Stromal cell of bone marrow (primary cell): ENCODE measurements around the gene SEC24D.
"Not testable (repeated sequence)": the region's sequence is repeated elsewhere in the genome, so short reads cannot be mapped to it uniquely, and the experiment has no call there.

Experiments used
- DNase-seq: peaks from one replicate; pipeline ENCODE4 v3.0.0-alpha.2; 2012; ENCODE audit warnings: low read depth

Gene SEC24D

DNA sequence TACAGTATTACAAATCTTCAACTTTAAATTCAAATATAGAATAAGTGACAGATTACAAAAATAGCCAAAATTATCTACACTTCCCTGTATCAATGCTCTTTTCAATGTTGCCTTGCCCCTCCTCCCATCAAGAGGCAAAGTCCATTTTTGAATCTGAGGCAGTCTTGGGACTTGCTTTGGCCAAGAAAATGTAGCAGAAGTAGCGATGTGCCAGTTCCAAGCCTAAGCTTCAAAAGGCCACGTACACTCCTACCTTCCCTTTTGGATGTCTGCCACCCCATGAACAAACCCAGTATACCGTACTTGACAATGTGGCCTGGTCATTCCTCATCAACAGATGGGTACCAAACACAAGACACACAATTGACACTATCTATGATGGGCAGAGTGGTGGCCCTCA lies 24.1 kb downstream of the SEC24D start:
- no peak for DNase-seq

DNA sequence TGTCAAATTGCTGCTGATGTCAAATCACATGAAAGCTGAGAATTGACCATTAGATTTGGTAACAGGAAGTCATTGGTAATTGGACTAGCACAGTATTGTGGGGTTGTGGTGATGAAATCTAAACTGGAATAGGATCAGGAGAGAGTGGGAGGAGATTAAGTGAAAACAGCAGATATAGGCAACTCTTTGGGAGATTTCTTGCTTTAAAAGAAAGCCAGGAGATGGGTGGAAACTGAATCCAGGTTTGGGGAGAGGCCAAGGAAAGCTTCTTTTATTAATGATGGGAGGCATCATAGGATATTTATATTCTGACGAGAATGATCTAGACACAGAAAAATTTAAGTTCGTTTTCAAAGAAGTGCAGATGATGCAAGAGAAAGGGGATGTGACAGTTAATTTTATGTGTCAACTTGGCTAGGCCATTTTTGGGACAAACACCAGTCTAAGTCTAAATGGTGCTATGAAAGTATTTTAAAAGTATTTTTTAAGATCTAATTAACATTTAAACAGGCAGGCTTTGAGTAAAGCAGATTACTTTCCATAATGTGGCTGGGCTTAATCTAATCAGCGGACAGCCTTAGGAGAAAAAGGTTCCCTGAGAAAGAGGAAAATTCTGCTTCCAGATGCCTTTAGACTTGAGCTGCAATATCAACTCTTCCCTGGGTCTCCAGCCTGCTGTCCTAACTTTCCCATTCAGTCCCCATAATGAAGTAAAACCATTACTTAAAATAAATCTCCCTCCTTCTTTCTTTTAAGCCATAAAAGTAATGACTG lies 24.7 kb downstream of the SEC24D start:
- DNase-seq = peak; percentile 89

DNA sequence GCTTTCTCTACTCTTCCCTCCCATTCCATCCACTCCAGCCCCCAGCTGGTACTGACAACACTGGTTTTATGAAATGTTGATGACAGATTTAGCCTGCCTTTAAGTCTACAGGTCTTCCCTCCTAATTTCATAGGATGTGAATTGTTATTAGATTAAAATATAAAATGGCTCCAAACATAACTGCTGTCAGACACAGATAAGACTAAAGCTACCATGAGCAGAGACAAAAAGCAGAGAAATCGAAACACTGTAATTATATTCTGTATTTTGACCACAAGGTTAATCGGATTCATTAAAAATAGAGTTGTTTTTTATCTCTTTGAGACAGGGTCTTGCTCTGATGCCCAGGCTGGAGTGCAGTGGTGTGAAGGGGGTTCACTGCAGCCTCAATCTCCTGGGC lies 28.3 kb downstream of the SEC24D start:
- no peak for DNase-seq

DNA sequence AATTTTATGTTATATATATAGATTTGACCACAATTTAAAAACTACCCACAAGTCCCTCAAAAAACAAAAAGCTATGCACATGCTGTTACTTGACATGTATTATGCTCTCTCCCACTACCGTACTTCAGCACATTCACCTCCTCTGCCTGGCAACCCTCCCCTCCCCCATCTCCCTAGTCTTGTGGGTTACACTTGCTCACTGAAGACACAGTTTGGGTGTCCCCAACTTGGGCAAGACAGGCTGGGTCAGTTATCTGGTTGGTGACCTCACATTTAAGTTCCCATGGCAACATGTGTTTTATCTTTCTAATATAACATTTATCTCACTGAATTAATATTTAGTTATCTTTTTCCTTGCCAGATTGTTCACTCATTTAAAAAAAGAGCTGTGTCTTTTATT lies 32.7 kb downstream of the SEC24D start:
- no peak for DNase-seq

DNA sequence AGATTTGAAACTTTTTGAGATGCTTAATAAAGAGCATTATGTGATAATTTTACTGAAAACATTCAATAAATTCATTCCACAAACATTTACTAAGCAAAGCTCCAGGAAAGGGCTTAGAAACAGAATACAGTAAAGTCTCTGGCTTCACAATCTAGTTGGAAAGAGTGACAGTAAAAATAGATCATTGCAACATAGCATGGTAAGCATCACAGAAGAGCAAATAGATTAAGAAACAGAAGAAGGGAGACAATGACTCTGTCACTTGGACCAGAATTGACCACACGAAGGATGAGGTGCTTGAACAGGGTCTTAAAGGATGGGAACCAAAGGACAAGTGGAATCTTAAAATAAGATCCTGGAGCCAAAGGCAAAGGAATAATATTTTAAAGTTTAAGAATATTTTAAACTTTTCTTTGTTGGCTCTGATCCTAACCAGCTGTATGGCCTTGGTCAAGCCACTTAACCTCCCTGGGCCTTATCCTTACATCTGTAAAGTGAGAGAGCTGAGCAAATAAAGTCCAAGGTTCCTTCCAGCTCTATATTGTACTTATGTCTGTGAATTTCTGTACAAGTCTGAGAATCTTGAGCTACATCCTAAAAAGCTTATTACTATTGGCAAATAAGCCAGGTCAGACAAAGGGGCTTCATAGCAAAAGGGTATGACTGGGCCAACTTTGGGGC lies 33.9 kb downstream of the SEC24D start:
- no peak for DNase-seq

DNA sequence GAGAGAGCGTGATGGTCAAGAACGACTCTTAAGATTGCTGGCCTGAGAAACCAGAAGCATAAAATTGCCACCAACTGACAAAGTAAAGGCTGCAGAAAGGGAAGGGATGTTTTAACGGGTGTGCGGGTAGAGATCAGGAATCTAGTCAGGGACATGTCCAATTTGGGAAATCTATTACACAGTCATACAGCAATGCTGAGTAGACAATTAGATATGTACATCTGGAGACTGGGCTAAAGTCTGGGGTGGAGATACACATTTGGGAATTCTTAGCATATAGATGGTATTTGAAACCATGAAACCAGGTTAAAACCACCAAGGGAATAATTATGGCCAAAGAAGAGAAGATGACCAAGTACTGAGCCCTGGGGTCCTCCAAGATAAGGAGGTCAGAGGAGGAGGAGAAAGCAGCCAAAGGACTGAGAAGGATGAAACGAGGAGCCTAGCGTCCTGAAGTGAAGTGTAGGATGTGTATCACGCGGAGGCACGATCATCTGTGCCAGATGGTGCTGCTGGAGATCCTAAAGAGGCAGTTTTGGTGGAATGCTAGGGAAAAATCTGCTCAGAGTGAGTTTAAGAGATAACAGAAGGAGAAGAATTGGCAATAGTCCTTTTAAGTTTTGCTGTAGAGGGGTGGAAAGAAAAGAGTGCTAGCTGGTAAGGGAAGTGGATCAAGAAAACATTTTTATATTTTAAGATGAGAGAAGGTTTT lies 36.5 kb downstream of the SEC24D start:
- DNase-seq = no peak

DNA sequence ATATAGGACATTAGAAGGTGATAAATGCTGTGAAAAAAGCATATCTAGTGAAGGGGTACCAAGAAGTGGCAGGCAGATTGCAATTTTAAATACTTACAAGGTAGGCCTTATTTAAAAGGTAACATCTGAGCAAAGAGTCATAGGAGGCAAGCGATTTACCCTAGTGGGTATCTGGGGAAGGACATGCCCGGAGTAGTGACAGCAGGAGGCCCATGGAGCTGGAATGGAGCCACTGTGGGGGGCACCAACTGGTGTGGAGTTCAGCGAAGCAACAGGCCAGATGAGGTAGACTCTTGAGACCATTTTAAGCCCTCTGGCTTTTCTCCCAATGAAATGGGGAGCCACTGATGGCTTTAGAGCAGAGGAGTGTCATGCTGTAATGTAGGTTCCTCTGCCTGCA lies 37.3 kb downstream of the SEC24D start:
- no peak for DNase-seq

DNA sequence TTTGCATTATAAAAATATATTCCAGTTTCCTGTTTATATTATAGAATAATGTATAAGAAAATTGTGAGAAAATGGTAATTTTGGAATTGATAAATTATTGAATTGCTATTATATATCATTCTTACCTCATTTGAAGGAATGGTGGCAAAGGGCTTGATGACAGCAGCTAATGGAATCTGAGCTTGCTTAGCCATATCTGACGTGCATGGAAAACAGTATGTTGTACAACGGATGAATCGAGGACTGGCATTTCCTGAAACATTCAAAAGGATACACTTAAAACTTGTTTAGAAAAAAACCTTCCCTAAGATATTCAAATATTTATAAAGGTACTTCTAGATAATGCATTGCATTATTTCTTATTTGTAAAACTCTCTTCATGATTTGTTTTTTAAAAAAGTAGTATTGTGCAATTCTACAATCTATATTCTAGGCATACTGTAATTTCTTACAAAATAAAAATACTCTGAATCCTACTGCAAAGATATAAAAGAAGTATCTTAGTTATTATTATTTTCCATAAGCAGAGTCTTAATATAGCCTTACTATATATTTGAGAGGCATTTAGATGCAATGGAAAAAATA lies 38.3 kb downstream of the SEC24D start:
- no peak for DNase-seq

DNA sequence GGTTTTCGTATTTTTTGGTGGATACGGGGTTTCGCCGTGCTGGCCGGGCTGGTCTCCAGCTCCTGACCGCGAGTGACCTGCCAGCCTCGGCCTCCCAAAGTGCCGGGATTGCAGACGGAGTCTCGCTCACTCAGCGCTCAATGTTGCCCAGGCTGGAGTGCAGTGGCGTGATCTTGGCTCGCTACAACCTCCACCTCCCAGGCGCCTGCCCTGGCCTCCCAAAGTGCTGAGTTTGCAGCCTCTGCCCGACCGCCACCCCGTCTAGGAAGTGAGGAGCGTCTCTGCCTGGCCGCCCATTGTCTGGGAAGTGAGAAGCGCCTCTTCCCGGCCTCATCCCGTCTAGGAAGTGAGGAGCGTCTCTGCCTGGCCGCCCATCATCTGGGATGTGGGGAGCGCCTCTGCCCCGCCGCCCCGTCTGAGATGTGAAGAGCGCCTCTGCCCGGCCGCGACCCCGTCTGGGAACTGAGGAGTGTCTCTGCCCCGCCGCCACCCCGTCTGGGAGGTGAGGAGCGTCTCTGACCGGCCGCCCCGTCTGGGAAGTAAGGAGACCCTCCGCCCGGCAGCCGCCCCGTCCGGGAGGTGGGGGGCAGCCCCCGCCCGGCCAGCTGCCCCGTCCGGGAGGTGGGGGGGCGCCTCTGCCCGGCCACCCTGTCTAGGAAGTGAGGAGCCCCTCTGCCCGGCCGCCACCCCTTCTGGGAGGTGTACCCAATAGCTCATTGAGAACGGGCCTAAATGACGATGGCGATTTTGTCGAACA lies 44.1 kb downstream of the SEC24D start:
- DNase-seq = not testable (repeated sequence)

DNA sequence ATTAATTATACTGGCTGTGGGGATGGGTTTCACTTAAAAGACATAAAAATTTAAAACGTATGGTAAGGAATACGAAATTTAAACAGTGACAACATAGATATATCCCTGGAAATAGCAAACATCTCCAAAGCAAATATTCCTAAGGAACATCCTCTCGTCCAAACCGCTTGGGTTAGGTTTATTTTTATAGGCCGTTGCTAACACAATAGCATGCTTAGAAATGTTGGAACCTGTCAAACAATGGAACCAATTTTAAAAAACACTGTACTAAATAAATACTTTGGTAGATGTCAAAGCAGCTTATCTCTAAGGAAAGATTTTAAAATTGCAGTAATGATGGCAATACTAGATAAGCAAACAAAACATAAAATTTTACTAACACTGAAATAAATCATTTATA lies 45.4 kb downstream of the SEC24D start:
- no peak for DNase-seq

DNA sequence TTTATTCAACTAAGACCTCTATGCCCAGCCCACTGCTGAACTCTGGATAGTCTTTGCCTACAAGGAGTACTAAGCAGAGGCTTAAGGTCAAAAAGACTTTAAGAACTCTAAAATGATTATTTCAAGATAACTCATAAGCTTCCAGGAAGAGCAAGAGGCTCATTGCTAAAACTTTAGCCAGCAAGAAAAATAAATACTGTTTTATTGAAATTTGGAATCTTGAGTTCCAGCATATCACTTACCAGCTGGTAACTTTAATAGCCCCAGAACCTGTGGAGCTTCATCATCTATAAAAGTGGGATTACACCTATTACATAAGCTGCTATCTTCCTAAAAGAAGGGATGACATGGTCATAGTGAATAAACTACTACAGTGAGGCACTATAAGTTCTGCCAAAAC lies 47.0 kb downstream of the SEC24D start:
- DNase-seq = no peak

DNA sequence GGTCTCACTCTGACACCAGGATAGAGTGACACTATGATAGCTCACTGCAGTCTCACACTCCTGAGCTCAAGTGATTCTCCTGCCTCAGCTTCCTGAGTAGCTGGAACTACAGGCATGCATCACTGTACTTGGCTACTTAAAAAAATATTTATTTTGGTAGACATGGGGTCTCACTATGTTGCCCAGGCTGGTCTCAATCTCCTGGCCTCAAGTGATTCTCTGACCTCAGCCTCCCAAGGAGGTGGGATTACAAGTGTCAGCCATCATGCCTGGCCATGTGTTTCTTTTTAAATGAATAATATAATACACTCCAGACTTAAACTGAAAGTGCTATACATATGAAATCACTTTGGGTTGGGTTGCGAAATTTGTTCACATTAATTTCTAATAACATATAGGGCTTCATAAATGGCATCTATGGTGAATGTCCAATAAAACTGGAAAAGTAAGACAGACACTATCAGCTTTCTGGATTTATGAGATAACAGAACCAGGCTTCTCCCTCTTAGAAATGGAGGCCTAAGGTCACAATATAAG lies 48.0 kb downstream of the SEC24D start:
- no peak for DNase-seq

DNA sequence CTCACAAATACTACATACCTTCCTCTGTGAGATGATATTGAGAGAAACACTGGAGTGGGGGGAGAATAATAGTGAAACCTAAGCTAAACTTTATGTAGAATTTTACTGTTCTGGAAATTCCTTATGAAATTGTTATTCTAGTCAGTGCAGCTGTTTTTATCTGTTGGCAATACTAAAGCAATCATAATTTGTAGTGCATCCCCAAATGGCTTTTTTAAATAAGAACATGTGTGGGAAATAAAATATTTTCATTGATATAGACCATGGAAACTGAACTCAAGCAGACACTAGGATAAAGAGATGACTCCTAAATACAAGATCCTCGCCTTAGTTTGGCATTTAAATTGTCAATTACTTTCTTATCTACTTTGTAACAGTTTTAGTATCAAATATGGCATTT lies 51.1 kb downstream of the SEC24D start:
- no peak for DNase-seq

DNA sequence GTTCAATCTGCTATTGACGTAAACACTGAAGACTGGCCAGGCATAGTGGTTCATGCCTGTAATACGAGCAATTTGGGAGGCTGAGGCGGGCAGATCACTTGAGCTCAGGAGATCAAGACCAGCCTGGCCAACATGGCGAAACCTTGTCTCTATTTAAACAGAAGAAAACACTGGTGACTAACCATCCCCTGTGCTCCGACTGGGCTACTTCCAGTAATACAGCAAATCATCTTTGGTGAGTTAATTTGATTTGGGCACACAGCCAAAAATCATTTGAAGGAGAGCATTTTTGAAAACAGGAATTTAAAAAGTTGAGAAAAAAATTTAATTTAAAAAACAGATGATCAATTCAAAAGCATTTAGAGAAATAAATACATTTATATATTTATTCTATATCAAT lies 52.0 kb downstream of the SEC24D start:
- DNase-seq = peak; percentile 82

DNA sequence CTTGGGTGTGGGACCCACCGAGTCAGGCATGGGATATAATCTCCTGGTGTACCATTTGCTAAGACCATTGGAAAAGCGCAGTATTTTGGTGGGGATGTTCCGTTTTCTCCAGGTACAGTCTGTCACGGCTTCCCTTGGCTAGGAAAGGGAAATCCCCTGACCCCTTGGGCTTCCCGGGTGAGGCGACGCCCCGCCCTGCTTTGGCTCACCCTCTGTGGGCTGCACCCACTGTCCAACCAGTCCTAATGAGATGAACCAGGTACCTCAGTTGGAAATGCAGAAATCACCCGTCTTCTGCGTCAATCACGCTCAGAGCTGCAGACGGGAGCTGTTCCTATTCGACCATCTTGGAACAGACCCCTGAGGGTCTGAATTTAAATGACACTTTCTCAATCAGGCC lies 53.0 kb downstream of the SEC24D start:
- DNase-seq = not testable (repeated sequence)

DNA sequence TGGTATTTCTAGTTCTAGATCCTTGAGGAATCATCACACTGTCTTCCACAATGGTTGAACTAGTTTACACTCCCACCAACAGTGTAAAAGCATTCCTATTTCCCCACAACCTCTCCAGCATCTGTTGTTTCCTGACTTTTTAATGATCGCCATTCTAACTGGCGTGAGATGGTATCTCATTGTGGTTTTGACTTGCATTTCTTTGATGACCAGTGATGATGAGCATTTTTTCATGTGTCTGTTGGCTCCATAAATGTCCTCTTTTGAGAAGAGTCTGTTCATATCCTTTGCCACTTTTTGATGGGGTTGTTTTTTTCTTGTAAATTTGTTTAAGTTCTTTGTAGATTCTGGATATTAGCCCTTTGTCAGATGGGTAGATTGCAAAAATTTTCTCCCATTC lies 58.3 kb downstream of the SEC24D start:
- DNase-seq = not testable (repeated sequence)

DNA sequence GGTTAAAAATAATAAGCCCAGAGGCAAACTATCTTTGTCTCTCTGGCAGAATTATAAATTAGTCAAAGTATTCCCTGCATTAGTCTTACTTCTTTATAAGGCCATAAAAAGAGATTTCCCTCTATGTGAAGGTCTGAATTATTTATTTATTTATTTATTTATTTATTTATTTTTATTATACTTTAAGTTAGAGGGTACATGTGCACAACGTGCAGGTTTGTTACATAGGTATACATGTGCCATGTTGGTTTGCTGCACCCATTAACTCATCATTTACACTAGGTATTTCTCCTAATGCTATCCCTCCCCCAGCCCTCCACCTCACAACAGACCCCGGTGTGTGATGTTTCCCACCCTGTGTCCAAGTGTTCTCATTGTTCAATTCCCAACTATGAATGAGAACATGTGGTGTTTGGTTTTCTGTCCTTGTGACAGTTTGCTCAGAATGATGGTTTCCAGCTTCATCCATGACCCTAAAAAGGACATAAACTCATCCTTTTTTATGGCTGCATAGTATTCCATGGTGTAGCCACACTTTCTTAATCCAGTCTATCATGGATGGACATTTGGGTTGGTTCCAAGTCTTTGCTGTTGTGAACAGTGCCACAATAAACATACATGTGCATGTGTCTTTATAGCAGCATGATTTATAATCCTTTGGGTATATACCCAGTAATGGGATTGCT lies 58.8 kb downstream of the SEC24D start:
- DNase-seq = not testable (repeated sequence)

DNA sequence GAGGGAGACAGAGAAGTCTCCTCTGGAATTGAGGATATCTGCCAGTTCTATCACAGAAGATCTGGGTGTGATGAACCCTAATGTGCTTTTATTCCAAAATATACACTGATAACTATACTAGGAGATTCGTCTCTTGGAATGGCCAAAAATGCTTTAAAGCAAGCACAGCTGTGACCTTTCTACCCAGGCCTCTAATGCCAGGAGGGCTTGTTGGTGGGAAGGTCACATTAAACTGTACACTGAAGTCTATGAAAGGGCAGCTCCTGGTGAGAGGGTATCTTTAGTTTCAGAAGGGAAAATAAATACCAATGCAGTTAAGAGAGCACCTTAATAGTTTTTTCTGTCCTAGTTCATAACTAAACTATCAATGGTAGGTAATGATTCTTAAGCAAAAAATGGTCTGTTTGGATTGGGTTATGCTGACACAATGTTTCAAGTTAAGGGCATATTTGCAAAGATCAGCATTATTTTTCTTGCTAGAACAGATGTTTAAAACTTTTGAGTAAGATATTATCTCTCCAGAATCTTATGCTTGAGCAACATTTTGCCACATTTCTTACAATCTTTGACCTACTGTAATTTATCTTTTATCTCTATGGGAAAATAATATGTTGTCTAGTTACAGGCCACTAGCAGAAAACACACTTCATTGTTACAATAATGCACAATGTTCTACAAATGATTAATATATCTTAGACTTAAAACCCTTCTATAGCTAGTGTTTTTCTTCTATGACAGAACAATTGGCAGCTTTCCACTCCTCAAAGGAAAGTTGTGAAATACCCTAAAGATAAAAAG lies 59.6 kb downstream of the SEC24D start:
- DNase-seq = no peak

DNA sequence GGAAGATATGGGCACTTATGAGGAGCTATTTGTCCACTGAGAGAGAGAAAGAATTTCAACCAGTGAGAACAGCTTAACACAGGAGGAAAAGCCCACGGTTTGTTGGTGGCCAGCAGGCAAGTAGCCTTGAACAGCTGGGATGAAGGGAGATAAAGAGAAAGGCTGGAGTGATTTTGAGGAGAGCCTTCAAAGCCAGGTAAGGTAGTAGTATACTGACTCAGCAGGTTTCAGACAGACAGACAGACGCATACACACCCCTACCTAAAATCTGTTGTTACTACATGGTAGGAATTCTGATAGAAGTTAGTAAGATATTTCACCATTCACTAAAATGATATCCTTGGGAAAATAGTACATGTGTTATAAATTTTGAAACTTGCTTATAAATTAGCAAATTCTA lies 60.5 kb downstream of the SEC24D start:
- no peak for DNase-seq

DNA sequence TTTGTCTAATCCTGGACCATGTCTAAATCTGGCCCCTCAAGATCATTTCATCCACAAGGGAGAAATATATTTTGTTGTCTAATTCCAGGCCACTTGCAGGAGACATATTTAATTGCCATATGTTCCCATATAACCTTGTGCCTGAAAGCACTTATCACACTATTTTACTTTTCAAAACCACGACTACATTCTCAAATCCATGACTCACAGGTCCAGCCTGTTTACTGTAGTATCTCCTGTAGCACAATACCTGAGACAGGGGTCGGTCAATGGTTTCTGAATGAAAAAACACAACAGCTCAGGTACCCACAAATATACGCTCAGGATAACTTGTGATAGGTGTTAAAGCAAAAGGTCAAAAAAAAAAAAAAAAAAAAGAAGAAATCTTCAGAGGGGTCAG lies 60.9 kb downstream of the SEC24D start:
- DNase-seq = no peak
